Naive thymus-derived CD4-positive, alpha-beta T cell (primary cell): Measurements from ENCODE around the gene DQX1. TPM values are rescaled to one million over a fixed set of nuclear protein-coding genes. Genes with fewer than 3 reads are reported as not detected.
A peak's percentile ranks its signal among the peaks of the same experiment; 100 is the strongest.

Experiments
- ATAC-seq: fragments of 150-1000 bp; cut with Tn5 transposase; 2 replicates; pipeline ENCODE4 v1.10.0; 2021; ENCODE audit warnings: mild to moderate bottlenecking, moderate library complexity
- CTCF ChIA-PET: fragments of 350-600 bp; sonication (Branson Sonifier 250); formaldehyde crosslinking; loops from one replicate; lab custom pipeline; 2021; ENCODE audit warnings: antibody characterized with exemption; lab: Charles Lee
- POLR2A ChIA-PET: fragments of 350-600 bp; sonication (Branson Sonifier 250); formaldehyde crosslinking; loops from one replicate; lab custom pipeline; 2021; ENCODE audit warnings: antibody characterized with exemption, inconsistent platforms; lab: Charles Lee
- DNase-seq, 9 donors: peaks; one replicate each; pipeline versions ENCODE4 v3.0.0 to v3.0.0-alpha.2; 2020 to 2022; ENCODE audit warnings: mixed read lengths in 1 of 9
- H3K27ac ChIP-seq: one replicate; pipeline ENCODE4 v1.7.0; 2013; ENCODE audit warnings: mild to moderate bottlenecking, low read depth, low read length, moderate library complexity
- H3K27me3 ChIP-seq, 2 donors: one replicate each; pipeline ENCODE4 v1.7.0; 2013; ENCODE audit warnings: low read length in 2 of 2, mild to moderate bottlenecking in 2 of 2, moderate library complexity in 2 of 2; ENCODE audit not compliant: control insufficient read depth in 2 of 2, insufficient read depth in 2 of 2
- H3K36me3 ChIP-seq, 3 experiments: 1 replicate in 2 of 3; 2 replicates in 1 of 3; pipeline ENCODE4 v1.7.0; 2013; ENCODE audit warnings: low read length in 3 of 3, mild to moderate bottlenecking in 3 of 3, moderate library complexity in 1 of 3; ENCODE audit not compliant: insufficient read depth in 3 of 3, control insufficient read depth in 2 of 3
- H3K4me1 ChIP-seq, 2 donors: one replicate each; pipeline ENCODE4 v1.7.0; 2013; ENCODE audit warnings: low read length in 2 of 2, mild to moderate bottlenecking in 2 of 2, moderate library complexity in 1 of 2; ENCODE audit not compliant: control insufficient read depth in 2 of 2, insufficient read depth in 2 of 2
- H3K4me3 ChIP-seq: 2 replicates; pipeline ENCODE4 v1.7.0; 2013; ENCODE audit warnings: mild to moderate bottlenecking, low read length
- H3K9me3 ChIP-seq, 3 experiments: 1 replicate in 2 of 3; 2 replicates in 1 of 3; pipeline ENCODE4 v1.7.0; 2013; ENCODE audit warnings: low read length in 3 of 3; ENCODE audit not compliant: control insufficient read depth in 2 of 3
- H3K27ac Mint-ChIP-seq, 9 donors: one replicate each; pipeline ENCODE4 v1.8.0; 2020 to 2022; ENCODE audit warnings: mixed read lengths in 9 of 9, mild to moderate bottlenecking in 8 of 9, moderate library complexity in 5 of 9, inconsistent platforms in 2 of 9
- H3K27me3 Mint-ChIP-seq, 5 donors: one replicate each; pipeline ENCODE4 v1.8.0; 2021 to 2022; ENCODE audit warnings: mixed read lengths in 5 of 5, mild to moderate bottlenecking in 1 of 5
- H3K36me3 Mint-ChIP-seq, 5 donors: one replicate each; pipeline ENCODE4 v1.8.0; 2020 to 2022; ENCODE audit warnings: mixed read lengths in 5 of 5, mild to moderate bottlenecking in 3 of 5, inconsistent platforms in 1 of 5
- H3K4me1 Mint-ChIP-seq, 7 donors: one replicate each; pipeline ENCODE4 v1.8.0; 2020 to 2022; ENCODE audit warnings: mixed read lengths in 7 of 7, mild to moderate bottlenecking in 3 of 7, inconsistent platforms in 1 of 7
- H3K4me3 Mint-ChIP-seq, 10 donors: one replicate each; pipeline ENCODE4 v1.8.0; 2020 to 2022; ENCODE audit warnings: mild to moderate bottlenecking in 10 of 10, mixed read lengths in 10 of 10, moderate library complexity in 6 of 10, inconsistent platforms in 2 of 10
- H3K9me3 Mint-ChIP-seq, 11 donors: one replicate each; pipeline ENCODE4 v1.8.0; 2020 to 2022; ENCODE audit warnings: mixed read lengths in 11 of 11, mild to moderate bottlenecking in 4 of 11, inconsistent platforms in 1 of 11, moderate library complexity in 1 of 11
- intact Hi-C, 2 donors: fragments of 100-400 bp; cut with micrococcal nuclease; formaldehyde crosslinking; loops; one replicate each; pipeline ENCODE4 v1.15.1; 2023
- polyA plus RNA-seq, 2 donors: library from polyadenylated mRNA; unstranded; fragments of 300-500 nt; fragmentation: Illumina TruSeq; gene quantifications; one replicate each; pipeline ENCODE4 v1.2.3, GENCODE V29; 2021
- total RNA-seq, 6 experiments: library from RNA in 5 of 6; stranded (reverse) in 5 of 6; gene quantifications; 1 replicate in 5 of 6; 2 replicates in 1 of 6; pipeline ENCODE4 v1.2.3 and lab custom pipeline; 2021 to 2026

The DQX1 gene
- total and polyA plus RNA-seq, 7 experiments from 2014 or later: 0.13 to 0.95 (median 0.59) TPM; not detected in 2

- no peaks in the 10 kb centered on the region for H3K9me3 Mint-ChIP-seq
Measured at GRCh38 chr2:74531666-74532065, 5.6 kb upstream of the DQX1 start.

GRCh38 chr2:74530239-74531187 is 4.5 kb upstream of the DQX1 start:
- DNase-seq: peak in 6 of 9 donors; percentile 19 to 50 (median 34)
- H3K36me3 Mint-ChIP-seq: peaks cover 8 to 37% (median 26%) of the 10 kb centered on the region in 5 donors
- no peaks in the 10 kb centered on the region for H3K27me3 Mint-ChIP-seq
- Histone ChIP-seq H3K27ac (peak overlapping the region; percentile 85), H3K9me3 (no peaks in the 10 kb centered on the region), H3K4me3 (peak overlapping the region; percentile 94), H3K27me3 (no peaks in the 10 kb centered on the region), H3K36me3 (peaks cover 0 to 47% (median 6%) of the 10 kb centered on the region in 3 experiments), H3K4me1 (peaks cover 11 to 25% of the 10 kb centered on the region in 2 donors)
- ChIA-PET CTCF (interaction anchor here (1.3 to 2.9 kb wide), 8 partner anchors 20 to 280 kb away, joined by 3 to 22 read pairs (median 6); partner anchors contain the start of genes CCDC142, TTC31 and WBP1), POLR2A (interaction anchor here (0.7 to 4.2 kb wide), 15 partner anchors 14 to 702 kb away, joined by 3 to 28 read pairs (median 5); partner anchors contain the start of genes BOLA3, CCDC142, PCGF1 and STAMBP)
- intact Hi-C loops: loop anchor here (5.0 to 10.0 kb wide), 5 partner anchors 196 to 1298 kb away; partner anchors contain the start of genes CCT7 (in 1 of the 2), PRADC1 (in 1 of the 2) and STAMBP (in 1 of the 2)
- no peaks in the 10 kb centered on the region for H3K9me3 Mint-ChIP-seq
- peaks cover 25 to 50% (median 43%) of the 10 kb centered on the region in 7 donors for H3K4me1 Mint-ChIP-seq
- H3K27ac Mint-ChIP-seq: peak overlapping the region; percentile 48 to 97 (median 92)
- peak; percentile 43 for ATAC-seq
- H3K4me3 Mint-ChIP-seq: peak overlapping the region; percentile 91 to 98 (median 94)

More at GRCh38 chr2:74531666-74532065, 5.6 kb upstream of the DQX1 start:
- Mint-ChIP-seq H3K4me3 (peak overlapping the region in 9 of 10 donors; percentile 17 to 98 (median 91)), H3K36me3 (peaks cover 3 to 30% (median 19%) of the 10 kb centered on the region in 5 donors), H3K4me1 (peaks cover 25 to 44% (median 38%) of the 10 kb centered on the region in 7 donors), H3K27ac (peak overlapping the region in 5 of 9 donors; percentile 4 to 97 (median 92)), H3K27me3 (no peaks in the 10 kb centered on the region)
- Histone ChIP-seq H3K9me3 (no peaks in the 10 kb centered on the region), H3K4me3 (no peak overlapping the region), H3K36me3 (peaks cover 0 to 41% (median 2%) of the 10 kb centered on the region in 3 experiments), H3K27ac (no peak overlapping the region), H3K4me1 (peaks cover 11 to 25% of the 10 kb centered on the region in 2 donors), H3K27me3 (no peaks in the 10 kb centered on the region)
- ChIA-PET CTCF (interaction anchor here (0.6 to 2.9 kb wide), 19 partner anchors 11 to 707 kb away, joined by 3 to 22 read pairs (median 5); partner anchors contain the start of genes CCDC142, INO80B, MRPL53 and PCGF1), POLR2A (interaction anchor here (0.9 to 4.2 kb wide), 7 partner anchors 15 to 73 kb away, joined by 3 to 28 read pairs (median 5); partner anchors contain the start of genes CCDC142, PCGF1, TTC31 and WBP1)
- intact Hi-C loops: loop anchor here (1.0 to 10.0 kb wide), 10 partner anchors 48 to 1299 kb away; partner anchors contain the start of genes CCT7 (in 1 of the 2), PRADC1 (in 1 of the 2), STAMBP (in 1 of the 2) and TTC31 (in 1 of the 2)
- ATAC-seq (no peak), DNase-seq (no peak)

GRCh38 chr2:74529357-74530238 is 3.6 kb upstream of the DQX1 start, which contains the start of the genes AUP1 and HTRA2:
AUP1 (minus strand) TSS chr2:74529706; CDS start chr2:74529629, 77 bp downstream.
HTRA2 (plus strand) TSS chr2:74529933; CDS start chr2:74530007, 74 bp downstream.
- ChIA-PET POLR2A (interaction anchor here (0.7 to 4.2 kb wide), 22 partner anchors 9 to 707 kb away, joined by 3 to 28 read pairs (median 4); partner anchors contain the start of genes BOLA3, CCDC142, PCGF1 and STAMBP), CTCF (interaction anchor here (0.7 to 2.6 kb wide), 4 partner anchors 19 to 324 kb away, joined by 3 to 19 read pairs (median 4); partner anchors contain the start of genes CCDC142 and TTC31)
- ATAC-seq: peak; percentile 90
- peak; percentile 75 to 92 (median 83) for DNase-seq
- no peaks in the 10 kb centered on the region for H3K9me3 Mint-ChIP-seq
- H3K36me3 Mint-ChIP-seq: peaks cover 8 to 37% (median 26%) of the 10 kb centered on the region in 5 donors
- H3K4me3 Mint-ChIP-seq: peak within 1 kb of the TSS; percentile 91 to 98 (median 94)
- H3K27ac ChIP-seq: peak within 1 kb of the TSS; percentile 85
- no peaks in the 10 kb centered on the region for H3K27me3 ChIP-seq
- H3K9me3 ChIP-seq: no peaks in the 10 kb centered on the region
- H3K27ac Mint-ChIP-seq: peak within 1 kb of the TSS; percentile 88 to 97 (median 93)
- H3K4me1 ChIP-seq: peaks cover 11 to 25% of the 10 kb centered on the region in 2 donors
- peak within 1 kb of the TSS; percentile 94 for H3K4me3 ChIP-seq
- H3K4me1 Mint-ChIP-seq: peaks cover 25 to 50% (median 43%) of the 10 kb centered on the region in 7 donors
- peaks cover 0 to 47% (median 6%) of the 10 kb centered on the region in 3 experiments for H3K36me3 ChIP-seq
- no peaks in the 10 kb centered on the region for H3K27me3 Mint-ChIP-seq
- intact Hi-C loops: loop anchor here (1.0 to 10.0 kb wide), 22 partner anchors 13 to 1297 kb away; partner anchors contain the start of genes C2orf81 (in 2 of the 2), DOK1 (in 2 of the 2), MOB1A (in 2 of the 2) and MRPL53 (in 2 of the 2)

DNA sequence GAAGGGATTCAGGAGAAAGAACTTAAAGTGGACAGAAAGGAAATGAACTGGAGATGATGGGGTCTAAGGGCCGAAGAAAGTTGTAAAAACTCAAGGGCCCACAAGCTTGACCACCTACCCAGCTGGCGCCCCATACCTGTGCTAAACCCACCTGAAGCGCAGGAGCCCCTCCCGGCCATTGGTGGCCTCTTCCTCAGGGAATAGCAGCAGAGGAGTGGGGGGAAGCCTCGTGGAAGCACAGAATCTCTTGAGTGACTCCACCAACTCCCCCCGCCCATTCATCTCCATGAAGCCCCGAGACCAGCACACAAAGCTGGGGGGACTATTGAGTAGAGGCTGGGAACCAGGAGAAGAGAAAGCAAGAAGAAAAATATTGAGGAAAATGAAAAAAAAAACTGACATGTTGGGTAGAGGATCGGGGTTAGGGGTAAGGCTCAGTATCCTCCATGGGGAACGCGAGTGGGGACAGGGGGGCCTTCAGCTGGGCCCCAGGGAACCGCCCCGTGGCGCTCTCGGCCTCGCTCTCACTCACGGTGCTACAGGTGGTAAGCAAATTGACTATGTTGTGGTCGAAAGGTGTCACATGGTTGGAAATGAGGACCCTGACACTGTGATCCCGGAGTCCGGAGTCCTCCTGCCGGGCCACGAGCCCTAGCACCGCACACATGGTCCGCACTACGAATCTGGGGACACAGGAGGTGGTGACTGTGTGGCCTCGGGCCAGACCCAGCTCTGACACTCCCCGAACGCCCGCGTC is 2.7 kb upstream of the DQX1 start:
- Mint-ChIP-seq H3K9me3 (no peaks in the 10 kb centered on the region), H3K36me3 (peaks cover 8 to 37% (median 26%) of the 10 kb centered on the region in 5 donors), H3K4me3 (peak overlapping the region; percentile 91 to 98 (median 94)), H3K27me3 (no peaks in the 10 kb centered on the region), H3K4me1 (peaks cover 25 to 50% (median 43%) of the 10 kb centered on the region in 7 donors), H3K27ac (peak overlapping the region; percentile 88 to 97 (median 93))
- Histone ChIP-seq H3K27ac (peak overlapping the region; percentile 85), H3K4me3 (peak overlapping the region; percentile 94), H3K4me1 (peaks cover 11 to 25% of the 10 kb centered on the region in 2 donors), H3K27me3 (no peaks in the 10 kb centered on the region), H3K36me3 (peaks cover 0 to 47% (median 6%) of the 10 kb centered on the region in 3 experiments), H3K9me3 (no peaks in the 10 kb centered on the region)
- ChIA-PET CTCF (interaction anchor here (0.7 to 2.6 kb wide), 4 partner anchors 19 to 323 kb away, joined by 3 to 19 read pairs (median 4); partner anchors contain the start of genes CCDC142 and TTC31), POLR2A (interaction anchor here (0.8 to 4.2 kb wide), 15 partner anchors 10 to 700 kb away, joined by 3 to 28 read pairs (median 4); partner anchors contain the start of genes CCDC142, PCGF1, STAMBP and TLX2)
- DNase-seq: peak in 2 of 9 donors; percentile 23 to 25
- intact Hi-C loops: loop anchor here (1.0 to 5.0 kb wide), 17 partner anchors 12 to 791 kb away; partner anchors contain the start of genes C2orf81 (in 2 of the 2), DOK1 (in 2 of the 2), MOB1A (in 2 of the 2) and MRPL53 (in 2 of the 2)
- peak; percentile 3 for ATAC-seq
